GM19193 (cell line): ENCODE data around the gene HNRNPL.

ENCODE experiments used
- POLR2A ChIP-seq: IDR thresholded peaks from 4 replicates; pipeline ENCODE4 v1.6.1; 2011; ENCODE audit not compliant: insufficient read depth, insufficient read length; ENCODE audit errors: extremely low read depth

The HNRNPL gene

GRCh38 chr19:38849147-38849859 lies 483 bp downstream of the HNRNPL start:
- no peak for TF ChIP-seq POLR2A

- no peak for TF ChIP-seq POLR2A
Measured at GRCh38 chr19:38848299-38849146, 1.3 kb downstream of the HNRNPL start.

GRCh38 chr19:38846097-38846496 lies 3.7 kb downstream of the HNRNPL start:
- no peak for TF ChIP-seq POLR2A

GRCh38 chr19:38845374-38846024 lies 4.3 kb downstream of the HNRNPL start:
- peak; percentile 25 for TF ChIP-seq POLR2A

- TF ChIP-seq POLR2A: no peak
Measured at GRCh38 chr19:38844093-38844686, 5.6 kb downstream of the HNRNPL start.

- TF ChIP-seq POLR2A: no peak
Measured at GRCh38 chr19:38843175-38843758, 6.5 kb downstream of the HNRNPL start.

- TF ChIP-seq POLR2A: no peak
Measured at GRCh38 chr19:38842439-38843174, 7.2 kb downstream of the HNRNPL start.

- TF ChIP-seq POLR2A: peak; percentile 31
Measured at GRCh38 chr19:38841787-38842438, 7.9 kb downstream of the HNRNPL start.

GRCh38 chr19:38841180-38841766 lies 8.5 kb downstream of the HNRNPL start:
- TF ChIP-seq POLR2A: no peak

GRCh38 chr19:38840583-38840968 lies 9.2 kb downstream of the HNRNPL start:
- no peak for TF ChIP-seq POLR2A

- TF ChIP-seq POLR2A: peak; percentile 35
Measured at GRCh38 chr19:38839816-38840582, 9.8 kb downstream of the HNRNPL start.

- TF ChIP-seq POLR2A: peak; percentile 28
Measured at GRCh38 chr19:38838986-38839761, 10.6 kb downstream of the HNRNPL start.

- no peak for TF ChIP-seq POLR2A
Measured at GRCh38 chr19:38838208-38838985, 11.4 kb downstream of the HNRNPL start.
